22Rv1 (cell line): ENCODE results near the gene DLGAP5.

ENCODE experiments used
- ZFX ChIP-seq: fragments of 450-650 bp; IDR thresholded peaks from 2 replicates; pipeline ENCODE4 v1.6.1; 2017; ENCODE audit warnings: antibody characterized with exemption, borderline replicate concordance
- TF ChIP-seq, protein P1 (sequence below): fragments of 450-650 bp; IDR thresholded peaks from 2 replicates; pipeline ENCODE4 v1.5.1; 2017; ENCODE audit warnings: mild to moderate bottlenecking

DNA sequence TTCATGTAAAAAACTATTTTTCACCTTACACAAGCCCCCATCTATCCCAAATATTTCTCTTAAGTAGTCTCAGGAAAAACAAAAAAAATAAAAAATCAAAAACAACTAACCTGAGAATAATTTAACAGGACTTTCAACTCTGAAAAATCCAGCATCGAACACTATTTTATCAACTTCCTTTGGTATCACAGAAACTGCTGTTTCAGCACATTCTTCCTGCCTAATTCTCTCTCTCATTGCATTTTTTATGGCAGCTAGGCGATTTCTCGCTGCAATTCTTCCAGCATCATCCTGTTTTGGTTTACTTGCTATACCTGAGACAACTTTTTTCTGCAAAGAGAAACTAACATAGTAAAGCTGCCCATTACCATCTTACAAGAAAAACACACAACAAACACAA lies 33.0 kb downstream of the DLGAP5 start:
- TF ChIP-seq, protein P1, sequence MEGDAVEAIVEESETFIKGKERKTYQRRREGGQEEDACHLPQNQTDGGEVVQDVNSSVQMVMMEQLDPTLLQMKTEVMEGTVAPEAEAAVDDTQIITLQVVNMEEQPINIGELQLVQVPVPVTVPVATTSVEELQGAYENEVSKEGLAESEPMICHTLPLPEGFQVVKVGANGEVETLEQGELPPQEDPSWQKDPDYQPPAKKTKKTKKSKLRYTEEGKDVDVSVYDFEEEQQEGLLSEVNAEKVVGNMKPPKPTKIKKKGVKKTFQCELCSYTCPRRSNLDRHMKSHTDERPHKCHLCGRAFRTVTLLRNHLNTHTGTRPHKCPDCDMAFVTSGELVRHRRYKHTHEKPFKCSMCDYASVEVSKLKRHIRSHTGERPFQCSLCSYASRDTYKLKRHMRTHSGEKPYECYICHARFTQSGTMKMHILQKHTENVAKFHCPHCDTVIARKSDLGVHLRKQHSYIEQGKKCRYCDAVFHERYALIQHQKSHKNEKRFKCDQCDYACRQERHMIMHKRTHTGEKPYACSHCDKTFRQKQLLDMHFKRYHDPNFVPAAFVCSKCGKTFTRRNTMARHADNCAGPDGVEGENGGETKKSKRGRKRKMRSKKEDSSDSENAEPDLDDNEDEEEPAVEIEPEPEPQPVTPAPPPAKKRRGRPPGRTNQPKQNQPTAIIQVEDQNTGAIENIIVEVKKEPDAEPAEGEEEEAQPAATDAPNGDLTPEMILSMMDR, result no peak
- TF ChIP-seq ZFX, result no peak
